HG03108 (cell line): ENCODE results near the gene SDCCAG8.
A peak's percentile ranks its signal among the peaks of the same experiment; 100 is the strongest.
"Not testable (repeated sequence)": the region's sequence is repeated elsewhere in the genome, so short reads cannot be mapped to it uniquely, and the experiment has no call there.

Experiments used
- ATAC-seq: cut with Tn5 transposase; IDR thresholded peaks from one replicate; pipeline ENCODE4 v1.9.1; 2021; ENCODE audit warnings: moderate library complexity; ENCODE audit not compliant: unreplicated experiment

The SDCCAG8 gene

DNA sequence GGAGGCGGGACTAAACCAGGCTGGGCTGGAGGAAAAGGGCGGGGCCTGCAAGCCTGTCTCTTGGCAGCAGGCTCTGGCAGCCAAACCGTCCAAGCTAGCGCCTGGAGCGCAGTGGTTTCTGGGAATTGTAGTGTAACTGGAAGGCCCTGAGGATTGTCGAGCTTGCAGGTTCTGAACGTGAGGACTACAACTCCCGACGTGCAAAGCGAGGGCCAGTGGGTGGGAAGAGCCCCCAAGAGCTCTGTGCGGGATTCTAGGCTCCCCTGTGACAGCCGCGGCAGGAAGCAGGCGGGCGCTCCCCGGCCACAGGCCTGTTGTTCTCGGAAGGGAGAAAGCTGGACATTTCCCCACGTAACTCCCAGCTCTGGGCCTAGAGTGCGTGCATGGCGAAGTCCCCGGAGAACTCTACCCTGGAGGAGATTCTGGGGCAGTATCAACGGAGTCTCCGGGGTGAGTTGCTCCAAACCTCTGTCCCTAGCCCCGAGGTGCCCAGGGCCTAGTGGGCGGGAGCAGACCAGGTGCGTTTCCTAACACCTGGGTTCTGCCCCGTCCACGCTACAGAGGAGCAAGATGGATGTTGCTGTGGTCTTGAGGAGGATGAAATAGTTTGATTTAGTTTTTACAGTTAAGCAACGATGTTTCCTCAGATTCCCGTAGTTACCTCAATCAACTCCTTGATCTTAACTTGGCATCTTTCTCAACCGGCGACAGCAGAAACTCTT is at the start of gene SDCCAG8:
SDCCAG8 (plus strand) TSS at position 251 of the 722 bp plus-strand sequence; CDS start at position 384, 133 bp downstream.
- ATAC-seq: peak; percentile 72

DNA sequence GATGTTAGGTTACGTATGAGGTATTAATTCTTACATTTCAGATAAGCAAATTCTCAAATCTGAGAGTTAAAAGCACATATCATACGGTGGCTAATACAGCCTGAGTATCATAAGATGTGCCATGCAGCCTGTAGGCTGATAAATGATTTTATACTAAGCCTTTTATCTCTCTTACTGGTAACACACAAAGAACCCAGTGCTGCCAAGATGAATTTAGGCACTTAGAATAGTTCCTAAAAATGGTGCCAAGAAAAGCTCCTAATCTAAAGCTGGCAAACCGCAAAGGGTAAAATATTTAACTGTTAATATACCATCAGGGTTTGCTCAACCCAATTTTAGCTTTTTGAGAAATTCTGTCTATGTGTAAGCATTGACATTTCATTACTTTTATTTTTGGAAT is 43.9 kb upstream of the SDCCAG8 start:
- not testable (repeated sequence) for ATAC-seq

DNA sequence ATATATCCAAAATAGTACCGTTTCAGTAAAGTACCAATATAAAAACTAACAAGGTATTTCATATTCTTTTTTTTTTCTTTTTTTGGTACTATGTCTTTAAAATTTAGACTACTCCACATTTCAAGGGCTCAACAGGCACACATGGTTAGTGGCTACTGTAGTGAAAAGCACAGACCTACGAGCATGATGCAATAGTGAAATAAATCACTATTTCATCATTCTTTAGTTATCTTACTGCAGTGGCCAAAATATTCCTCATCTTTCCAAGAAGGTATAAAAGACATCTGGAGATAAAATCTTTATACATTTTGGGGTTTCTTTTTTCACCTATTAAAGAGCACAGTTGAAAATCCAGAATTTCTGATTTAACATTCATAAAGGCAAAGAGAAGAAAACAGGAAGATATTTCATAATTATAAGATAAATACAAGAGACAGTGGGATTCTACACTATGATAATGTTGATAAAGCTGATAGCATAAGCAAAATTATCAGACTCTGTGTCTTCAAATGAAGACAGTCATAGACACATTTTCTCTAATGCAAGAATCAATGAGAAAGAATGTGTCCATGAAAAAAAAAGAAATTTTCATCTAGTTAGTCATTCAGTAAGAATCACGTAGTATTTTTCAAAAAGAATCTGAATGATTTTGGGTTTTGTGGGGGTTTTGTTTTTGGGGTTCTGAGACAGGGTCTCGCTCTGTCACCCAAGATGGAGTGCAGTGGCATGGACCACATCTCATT is 42.6 kb upstream of the SDCCAG8 start:
- ATAC-seq: no peak

DNA sequence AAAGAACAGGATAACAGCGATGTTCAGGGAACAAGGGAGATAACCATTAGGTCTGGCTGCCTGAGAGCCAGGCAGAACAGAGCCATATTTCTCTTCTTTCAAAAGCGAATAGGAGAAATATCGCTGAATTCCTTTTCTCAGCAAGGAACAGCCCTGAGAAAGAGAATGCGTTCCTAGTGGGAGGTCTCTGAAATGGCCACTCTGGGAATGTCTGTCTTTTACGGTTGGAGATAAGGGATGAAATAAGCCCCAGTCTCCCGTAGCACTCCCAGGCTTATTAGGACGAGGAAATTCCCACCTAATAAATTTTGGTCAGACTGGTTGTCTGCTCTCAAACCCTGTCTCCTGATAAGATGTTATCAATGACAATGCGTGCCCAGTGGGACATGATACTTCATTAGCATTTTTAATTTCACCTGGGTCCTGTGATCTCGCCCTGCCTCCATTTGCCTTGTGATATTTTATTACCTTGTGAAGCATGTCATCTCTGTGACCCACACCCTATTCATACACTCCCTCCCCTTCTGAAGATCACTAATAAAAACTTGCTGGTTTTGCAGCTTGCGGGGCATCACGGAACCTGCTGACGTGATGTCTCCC is 40.5 kb upstream of the SDCCAG8 start:
- ATAC-seq: not testable (repeated sequence)

DNA sequence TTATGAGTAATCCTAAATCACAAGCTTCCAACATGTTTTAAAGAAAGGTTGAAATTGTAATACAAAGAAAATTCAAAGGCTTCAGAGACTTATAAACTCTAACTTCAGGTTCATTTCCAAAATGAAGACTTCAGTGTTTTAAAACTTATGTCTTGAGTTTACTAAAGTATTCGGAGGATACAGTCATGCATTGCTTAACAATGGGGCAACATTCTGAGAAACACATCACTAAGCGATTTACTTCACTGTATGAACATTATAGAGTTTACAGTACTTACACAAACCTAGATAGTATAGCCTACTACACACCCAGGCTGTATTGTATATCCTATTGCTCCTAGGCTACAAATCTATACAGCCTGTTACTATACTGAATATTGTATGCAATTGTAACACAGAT is 39.1 kb upstream of the SDCCAG8 start:
- ATAC-seq: no peak

DNA sequence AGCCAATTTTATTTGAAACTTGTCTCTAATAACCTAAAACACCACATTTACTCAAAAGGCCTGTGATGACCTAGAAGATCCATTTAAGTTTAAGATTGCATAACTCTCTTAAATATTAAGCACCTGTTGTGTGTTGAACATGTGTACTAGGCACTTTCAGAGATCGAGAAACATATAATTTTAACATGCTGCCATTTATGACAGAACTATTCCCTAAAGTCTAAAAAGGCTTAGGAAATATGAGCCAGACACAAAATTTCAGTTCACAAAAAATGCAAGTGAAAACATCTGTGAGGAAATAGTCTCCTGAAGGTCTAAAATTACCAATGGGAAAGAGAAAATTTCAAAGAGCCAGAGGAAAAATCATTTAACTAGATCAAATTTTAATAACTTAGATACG is 38.5 kb upstream of the SDCCAG8 start:
- ATAC-seq: no peak

DNA sequence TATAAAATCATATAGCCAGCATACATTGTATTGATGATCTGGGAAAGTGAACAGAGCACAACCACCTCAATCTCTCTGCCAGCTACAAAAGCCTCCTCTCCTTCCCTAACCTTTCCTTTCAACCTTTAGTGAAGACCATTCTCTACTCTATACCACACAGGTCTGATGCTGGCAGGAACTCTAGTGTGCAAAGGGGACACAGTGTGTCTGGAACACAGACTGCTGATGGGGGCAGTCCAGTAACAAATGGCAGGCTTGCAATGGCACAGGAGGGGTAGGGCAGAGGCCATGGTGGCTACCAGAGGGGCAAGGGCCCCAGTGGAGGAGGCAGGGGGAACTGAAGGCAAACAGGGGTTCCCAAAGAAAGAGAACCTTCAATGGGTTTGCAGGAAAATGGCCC is 37.8 kb upstream of the SDCCAG8 start:
- ATAC-seq: no peak

DNA sequence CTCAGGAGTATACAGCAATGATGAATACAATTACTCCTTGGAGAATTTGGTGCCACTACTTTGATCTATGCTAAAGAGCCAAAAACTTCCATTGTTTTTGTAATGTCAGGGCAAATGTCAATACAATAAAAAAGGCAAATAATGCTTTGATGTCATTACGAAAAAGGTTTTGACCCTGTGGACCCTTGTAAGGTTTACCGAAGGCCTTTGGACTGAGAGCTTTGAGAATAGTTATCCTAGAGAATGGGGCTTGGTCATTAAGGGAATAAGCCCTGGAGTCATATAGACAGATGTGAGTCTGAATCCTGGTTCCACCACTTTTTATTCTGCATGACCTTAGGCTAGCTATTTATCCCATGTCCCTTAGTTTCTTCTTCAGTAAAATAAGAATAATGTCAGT is 28.2 kb upstream of the SDCCAG8 start:
- no peak for ATAC-seq

DNA sequence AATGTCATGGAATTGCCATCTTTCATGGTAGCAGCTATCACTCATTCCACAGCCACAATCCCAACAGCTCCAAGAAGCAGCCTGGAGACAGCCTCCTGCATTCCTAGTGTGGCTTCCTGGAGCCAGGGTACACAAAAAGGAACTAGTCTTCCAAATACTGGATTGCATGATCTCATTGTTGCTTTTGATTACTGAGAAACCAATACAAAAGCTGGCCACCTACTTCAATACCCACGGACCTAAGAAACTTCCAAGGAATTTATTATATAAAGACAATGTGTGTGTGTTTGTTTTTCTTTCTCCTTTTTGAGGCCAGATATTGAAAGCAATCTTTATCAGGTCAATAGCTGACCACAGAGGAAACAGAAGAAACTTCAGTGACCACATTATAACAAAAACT is 26.3 kb upstream of the SDCCAG8 start:
- ATAC-seq: no peak

DNA sequence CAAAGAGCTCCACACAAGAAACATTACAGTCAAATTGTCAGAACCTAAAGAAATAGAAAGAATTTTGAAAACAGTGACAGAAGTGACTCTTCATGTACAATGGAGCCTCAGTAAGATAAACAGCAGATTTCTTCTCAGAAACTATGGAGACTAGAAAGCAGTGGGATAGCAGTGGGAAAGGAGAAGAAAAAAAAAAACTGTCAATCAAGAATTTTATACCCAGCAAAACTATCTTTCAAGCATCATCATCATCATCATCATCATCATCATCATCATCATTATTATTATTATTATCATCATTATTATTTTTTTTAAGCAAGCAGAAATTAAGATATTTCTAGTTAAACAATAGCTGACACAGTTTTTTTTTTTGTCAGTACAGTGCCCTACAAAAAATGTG is 24.9 kb upstream of the SDCCAG8 start:
- ATAC-seq: no peak

DNA sequence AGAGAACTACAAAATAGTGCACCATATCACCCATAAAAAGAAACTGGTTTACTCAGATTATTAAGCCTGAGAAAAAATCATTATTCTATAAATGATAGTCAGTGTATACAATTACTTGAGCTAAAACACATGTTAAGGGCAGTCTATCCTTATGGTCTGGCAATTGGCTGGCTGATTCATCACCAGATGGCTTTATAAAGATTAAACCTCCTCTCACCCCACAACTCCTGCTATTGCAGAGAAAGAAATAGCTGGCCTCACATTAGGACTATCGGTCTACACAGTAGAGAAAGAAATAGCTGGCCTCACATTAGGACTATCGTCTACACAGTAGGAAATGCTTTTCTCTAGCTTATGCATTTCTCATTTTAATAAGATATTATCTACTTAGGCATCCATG is 21.9 kb upstream of the SDCCAG8 start:
- ATAC-seq: no peak

DNA sequence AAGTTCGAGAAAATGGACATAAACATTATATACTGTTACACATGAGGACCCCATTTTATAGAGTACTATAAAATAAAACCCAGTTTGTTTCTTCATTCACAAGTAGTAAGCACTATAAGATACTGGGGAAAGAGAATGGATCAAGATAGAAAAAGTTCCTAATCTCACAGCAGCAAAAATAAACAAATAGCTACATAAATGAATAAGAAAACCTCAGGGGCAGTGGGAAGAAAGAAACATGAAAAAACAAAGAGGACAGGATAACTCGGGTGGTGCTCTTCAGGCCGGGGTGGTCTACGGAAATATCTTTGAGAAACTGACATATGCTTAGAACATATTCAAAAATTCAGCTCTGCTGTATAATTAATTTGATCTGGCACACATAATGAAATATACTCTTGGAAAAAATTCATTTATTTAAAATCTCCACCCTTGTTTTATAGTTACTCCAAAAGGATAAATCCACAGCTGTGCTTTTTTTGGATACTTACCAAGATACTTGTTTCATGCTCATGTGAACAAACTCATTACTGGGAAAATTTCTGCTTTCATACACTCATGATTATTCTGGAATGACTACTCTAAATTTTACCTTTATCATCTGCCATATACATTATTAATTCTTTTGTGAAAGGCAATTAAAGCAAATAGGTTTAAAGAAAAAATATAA is 20.7 kb upstream of the SDCCAG8 start:
- ATAC-seq: no peak

DNA sequence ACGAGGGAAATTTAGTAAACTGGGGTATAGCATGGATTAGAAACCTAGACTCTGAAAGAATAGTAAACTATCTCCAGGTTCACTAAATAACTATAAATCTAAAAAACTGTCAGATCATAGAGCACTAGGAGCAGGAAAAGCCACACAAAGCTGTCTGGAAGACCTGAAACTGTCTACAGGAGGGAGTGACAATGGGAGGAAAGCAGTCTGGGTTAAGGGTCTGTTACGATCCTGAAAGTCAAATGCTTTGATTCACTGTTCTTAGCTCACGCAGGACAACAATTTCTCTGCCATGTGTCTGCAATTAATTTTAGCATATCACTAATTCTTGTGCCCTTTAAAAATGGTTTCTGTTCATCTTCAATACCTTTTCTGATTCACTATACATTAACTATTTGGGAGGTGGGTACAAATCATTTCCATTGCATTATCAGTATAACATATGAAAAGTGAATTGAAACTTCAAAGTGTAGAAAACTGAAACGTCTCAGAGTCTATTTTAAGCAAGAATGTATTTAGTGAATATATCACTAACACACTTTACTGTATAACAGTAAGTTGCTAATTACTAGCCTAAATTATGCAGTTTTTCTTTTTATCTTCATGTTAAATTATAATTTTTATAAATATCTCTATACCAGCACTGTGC is 19.1 kb upstream of the SDCCAG8 start:
- peak; percentile 84 for ATAC-seq

DNA sequence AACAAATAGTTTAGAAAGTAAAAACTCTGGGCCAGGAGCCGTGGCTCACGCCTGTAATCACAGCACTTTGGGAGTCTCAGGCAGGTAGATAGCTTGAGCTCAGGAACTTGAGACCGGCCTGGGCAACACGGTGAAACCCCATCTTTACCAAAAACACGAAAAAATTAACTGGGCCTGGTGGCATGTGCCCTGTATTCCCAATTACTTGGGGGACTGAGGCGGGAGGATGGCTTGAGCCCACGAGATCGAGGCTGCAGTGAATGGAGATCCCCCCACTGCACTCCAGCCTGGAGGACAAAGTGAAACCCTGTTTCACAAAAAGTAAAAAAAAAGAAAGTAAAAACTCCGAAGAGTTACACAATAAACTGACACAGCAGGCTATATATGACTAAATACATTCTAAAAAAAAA is 11.4 kb upstream of the SDCCAG8 start:
- ATAC-seq: no peak

DNA sequence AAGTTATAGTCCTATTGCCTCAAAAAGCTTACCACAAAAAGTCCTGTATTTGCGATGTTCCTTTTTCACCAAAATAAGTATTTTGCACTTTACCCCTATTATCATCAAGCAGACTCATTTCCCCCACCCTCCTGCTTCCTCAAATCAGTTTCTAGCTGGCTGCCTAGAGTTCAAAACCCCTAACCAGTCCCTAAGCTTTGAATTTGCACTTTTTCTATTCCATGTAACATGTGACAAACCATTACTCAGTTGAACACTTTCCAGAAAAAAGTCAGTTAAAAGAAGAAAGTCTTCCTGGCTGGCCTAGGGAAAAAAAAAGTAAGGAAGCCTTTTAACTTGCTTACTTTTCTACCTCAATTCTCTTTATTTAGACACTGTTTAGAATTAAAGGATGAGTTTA is 8.9 kb upstream of the SDCCAG8 start:
- ATAC-seq: no peak

DNA sequence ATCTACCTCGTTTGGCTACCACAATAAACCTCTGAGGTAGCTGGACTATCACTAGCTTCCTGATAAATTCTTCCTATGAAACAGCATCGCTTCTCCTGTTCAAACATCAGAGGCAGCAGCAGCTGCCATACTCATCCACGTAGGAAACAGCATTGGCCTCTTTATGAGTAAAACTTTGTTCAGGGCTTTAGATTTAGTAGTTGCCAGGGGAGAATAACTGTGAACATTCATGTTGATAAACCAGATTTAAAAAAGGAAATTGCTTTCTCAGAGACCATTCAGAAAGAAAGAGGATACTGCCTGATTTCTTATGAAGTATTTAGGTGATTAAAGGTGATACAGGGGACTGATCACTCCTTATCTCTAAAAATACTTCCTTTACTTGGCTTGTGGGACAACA is 7.9 kb upstream of the SDCCAG8 start:
- ATAC-seq: no peak

DNA sequence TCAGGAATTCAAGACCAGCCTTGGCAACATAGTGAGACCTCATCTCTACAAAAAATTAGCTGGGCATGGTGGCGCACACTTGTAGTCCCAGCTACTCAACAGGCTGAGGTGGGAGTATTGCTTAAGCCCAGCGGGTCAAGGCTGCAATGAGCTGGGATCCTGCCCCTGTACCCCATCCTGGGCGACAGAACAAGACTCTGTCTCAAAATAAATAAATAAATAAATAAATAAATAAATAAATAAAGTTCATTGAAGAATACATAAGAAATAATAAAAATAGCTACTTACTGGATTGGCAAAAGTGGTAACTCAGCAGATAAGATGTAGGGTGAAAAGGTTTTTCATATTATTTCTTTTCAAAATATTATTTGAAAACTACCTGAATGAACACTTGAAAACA is 6.6 kb upstream of the SDCCAG8 start:
- ATAC-seq: no peak

DNA sequence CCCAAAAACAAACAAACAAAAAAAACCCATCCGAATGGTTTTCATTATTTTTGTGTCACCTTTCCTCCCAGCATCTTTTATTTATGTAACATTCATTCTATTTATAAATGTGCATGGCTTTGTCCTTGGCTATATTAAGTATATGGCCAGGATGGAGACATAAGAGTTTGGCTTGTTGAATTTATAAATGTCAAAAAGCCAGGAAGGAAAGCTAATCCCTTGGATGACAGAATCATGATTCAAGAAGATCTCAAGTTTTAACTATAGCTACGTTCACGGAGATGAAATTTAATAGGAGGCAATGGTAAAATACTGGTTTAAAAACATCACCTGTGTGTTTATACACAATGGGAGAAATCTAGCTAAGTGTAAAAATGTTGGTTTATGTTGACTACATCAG is 5.7 kb upstream of the SDCCAG8 start:
- no peak for ATAC-seq

DNA sequence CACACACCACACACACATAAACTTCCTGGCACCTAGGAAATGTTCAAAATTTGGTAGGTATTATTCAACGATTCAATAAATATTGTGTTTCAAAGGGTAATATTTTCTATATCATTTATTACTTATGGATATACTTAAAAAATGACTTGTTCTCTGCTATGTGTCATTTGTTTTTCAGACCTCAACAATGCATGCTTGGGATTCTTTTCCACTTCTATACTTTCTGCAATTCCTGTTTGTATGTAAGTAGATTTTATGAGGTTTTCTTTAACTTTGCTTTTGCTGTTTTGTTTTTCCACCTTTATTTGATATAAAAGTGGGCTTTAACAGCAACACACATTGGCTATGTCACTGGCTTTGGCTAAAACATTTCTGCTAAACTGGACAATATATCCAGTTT is 4.3 kb upstream of the SDCCAG8 start:
- no peak for ATAC-seq

DNA sequence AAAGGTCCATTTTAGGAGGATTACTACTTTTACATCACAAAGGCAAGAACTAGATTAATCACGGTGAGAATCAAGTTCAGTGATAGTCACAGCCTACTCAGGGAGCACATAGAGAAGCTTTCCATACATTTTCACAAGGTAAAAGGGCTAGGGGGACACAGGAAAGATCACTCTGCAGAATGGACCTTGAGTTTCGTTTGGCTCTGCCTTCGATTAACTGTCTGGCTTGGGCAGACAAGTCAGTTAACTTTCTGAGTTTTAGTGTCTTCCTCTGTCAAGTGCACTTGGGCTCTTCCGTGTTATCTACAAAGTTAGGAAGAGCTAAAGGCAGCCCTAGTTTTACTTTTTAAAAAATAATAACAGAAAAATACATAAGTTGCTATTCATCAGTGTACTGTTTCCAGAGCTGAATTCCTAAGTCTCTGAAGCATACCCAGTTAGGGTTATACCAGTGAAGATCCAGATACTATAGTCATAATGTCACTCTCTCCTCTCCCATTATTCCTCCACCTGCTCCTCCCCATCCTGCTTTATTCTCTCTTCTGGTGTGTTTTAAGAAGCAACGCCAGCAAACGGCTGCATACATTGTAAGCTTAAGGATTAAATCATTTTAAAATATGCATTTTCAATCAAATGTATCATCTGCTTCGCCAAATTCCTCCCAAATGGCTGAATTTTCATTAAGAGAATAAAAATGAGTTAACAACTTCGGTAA is 2.5 kb upstream of the SDCCAG8 start:
- no peak for ATAC-seq

DNA sequence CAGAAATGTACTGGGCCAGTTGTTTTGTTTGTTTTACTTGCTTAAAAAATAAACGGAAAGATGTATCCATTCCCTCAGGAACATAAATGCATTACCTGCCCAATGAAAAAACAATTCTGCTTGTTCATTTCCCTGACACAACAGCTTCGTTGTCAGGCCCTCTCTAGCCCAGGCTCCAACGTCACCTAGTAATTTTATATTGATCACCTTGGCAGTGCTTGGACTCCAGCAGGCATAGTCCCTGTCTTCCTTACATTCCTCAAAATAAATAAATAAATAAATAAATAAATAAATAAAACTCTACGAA is 2.0 kb upstream of the SDCCAG8 start:
- ATAC-seq: no peak
